Upper lobe of right lung (tissue), 1 donor: ENCODE data around the gene B4GALT4. TPM values are rescaled to one million over a fixed set of nuclear protein-coding genes. Genes with fewer than 3 reads are reported as not detected.

ENCODE experiments used
- ATAC-seq: fragments of 200-7000 bp; cut with Tn5 transposase; one replicate; pipeline ENCODE4 v1.9.1; 2020; ENCODE audit warnings: mild to moderate bottlenecking, moderate library complexity
- DNase-seq: peaks from one replicate; pipeline ENCODE4 v3.0.0-alpha.2; 2020
- H3K27ac ChIP-seq: fragments of 200-600 bp; one replicate; pipeline ENCODE4 v1.8.0; 2022
- H3K27me3 ChIP-seq: fragments of 200-600 bp; one replicate; pipeline ENCODE4 v1.8.0; 2022; ENCODE audit warnings: mild to moderate bottlenecking
- H3K36me3 ChIP-seq: fragments of 200-600 bp; one replicate; pipeline ENCODE4 v1.8.0; 2022
- H3K4me1 ChIP-seq: fragments of 200-600 bp; one replicate; pipeline ENCODE4 v1.8.0; 2022
- H3K4me3 ChIP-seq: fragments of 200-600 bp; one replicate; pipeline ENCODE4 v1.8.0; 2022; ENCODE audit warnings: mild to moderate bottlenecking
- H3K9me3 ChIP-seq: fragments of 200-600 bp; one replicate; pipeline ENCODE4 v1.8.0; 2022
- intact Hi-C: fragments of 100-400 bp; cut with DNase I; formaldehyde crosslinking; loops from one replicate; pipeline ENCODE4 v1.11.0; 2022
- total RNA-seq: library from RNA; stranded (reverse); fragmentation: NEBNext Ultra II Directional; extraction: Animal tissue kit (Norgen Biotek cat#: 25700); gene quantifications from one replicate; pipeline ENCODE4 v1.2.1, GENCODE V29; 2021
- TF ChIP-seq, protein P1 (sequence below): fragments of 200-600 bp; IDR thresholded peaks from one replicate; pipeline ENCODE4 v1.8.0; 2022; ENCODE audit warnings: antibody characterized with exemption
- donor health status: DM: no; HTN: yes; CAD: no; lungs with severe emphysema.

B4GALT4 gene
- total RNA-seq, 1 donor from 2014 or later = 15.8 TPM

DNA sequence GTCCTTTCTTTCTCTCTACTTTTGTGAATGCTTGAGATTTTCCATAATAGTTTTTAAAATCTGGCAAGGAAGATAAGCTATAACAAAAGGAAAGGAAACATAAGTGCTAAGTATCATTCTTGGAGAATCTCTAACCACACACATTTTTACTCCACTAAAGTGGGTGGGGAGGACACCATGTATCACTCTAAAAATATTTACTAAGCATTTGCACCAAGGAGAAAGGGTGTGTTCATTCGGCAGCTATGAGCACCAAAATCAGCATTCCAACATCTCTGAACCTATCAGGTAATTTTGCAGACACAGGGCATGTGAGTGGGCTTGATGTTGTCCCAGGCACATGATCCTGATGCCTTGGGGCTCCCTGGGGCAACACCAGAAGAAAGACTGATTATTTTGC, 5.5 kb downstream of the B4GALT4 start:
- Histone ChIP-seq H3K4me3 (no peak overlapping the region), H3K27ac (no peak overlapping the region), H3K36me3 (peaks cover 39% of the 10 kb centered on the region), H3K27me3 (no peaks in the 10 kb centered on the region), H3K9me3 (no peaks in the 10 kb centered on the region), H3K4me1 (peaks cover 7% of the 10 kb centered on the region)
- TF ChIP-seq, protein P1, sequence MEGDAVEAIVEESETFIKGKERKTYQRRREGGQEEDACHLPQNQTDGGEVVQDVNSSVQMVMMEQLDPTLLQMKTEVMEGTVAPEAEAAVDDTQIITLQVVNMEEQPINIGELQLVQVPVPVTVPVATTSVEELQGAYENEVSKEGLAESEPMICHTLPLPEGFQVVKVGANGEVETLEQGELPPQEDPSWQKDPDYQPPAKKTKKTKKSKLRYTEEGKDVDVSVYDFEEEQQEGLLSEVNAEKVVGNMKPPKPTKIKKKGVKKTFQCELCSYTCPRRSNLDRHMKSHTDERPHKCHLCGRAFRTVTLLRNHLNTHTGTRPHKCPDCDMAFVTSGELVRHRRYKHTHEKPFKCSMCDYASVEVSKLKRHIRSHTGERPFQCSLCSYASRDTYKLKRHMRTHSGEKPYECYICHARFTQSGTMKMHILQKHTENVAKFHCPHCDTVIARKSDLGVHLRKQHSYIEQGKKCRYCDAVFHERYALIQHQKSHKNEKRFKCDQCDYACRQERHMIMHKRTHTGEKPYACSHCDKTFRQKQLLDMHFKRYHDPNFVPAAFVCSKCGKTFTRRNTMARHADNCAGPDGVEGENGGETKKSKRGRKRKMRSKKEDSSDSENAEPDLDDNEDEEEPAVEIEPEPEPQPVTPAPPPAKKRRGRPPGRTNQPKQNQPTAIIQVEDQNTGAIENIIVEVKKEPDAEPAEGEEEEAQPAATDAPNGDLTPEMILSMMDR = no peak
- no peak for DNase-seq
- intact Hi-C loops = no loop called here
- ATAC-seq = no peak

GRCh38 chr3:119234610-119235009, 6.1 kb downstream of the B4GALT4 start:
- TF ChIP-seq, protein P1 = no peak
- H3K36me3 ChIP-seq = peaks cover 45% of the 10 kb centered on the region
- H3K27me3 ChIP-seq = no peaks in the 10 kb centered on the region
- no peak overlapping the region for H3K4me3 ChIP-seq
- H3K4me1 ChIP-seq = peaks cover 7% of the 10 kb centered on the region
- H3K9me3 ChIP-seq = no peaks in the 10 kb centered on the region
- DNase-seq (no peak), ATAC-seq (no peak)
- no peak overlapping the region for H3K27ac ChIP-seq
- intact Hi-C loops = no loop called here

DNA sequence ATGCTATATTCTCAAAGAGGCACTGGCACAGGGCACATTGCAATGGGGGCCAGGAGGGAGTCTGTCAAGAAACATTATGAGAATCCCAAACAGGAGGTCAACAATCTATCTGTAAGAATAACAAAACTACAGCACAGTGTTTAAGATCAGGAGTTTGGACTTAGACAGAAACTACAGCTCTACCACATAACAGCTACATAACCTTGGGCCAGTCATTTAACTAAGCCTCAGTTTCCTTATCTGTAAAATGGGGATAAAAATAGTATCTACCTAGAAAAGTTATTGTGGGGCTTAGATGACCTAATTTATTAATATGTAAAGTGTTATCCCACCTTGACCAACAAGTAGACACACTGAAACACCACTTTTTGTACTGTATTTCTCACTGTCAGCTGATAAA, 9.9 kb downstream of the B4GALT4 start:
- Histone ChIP-seq H3K27ac (no peak overlapping the region), H3K4me3 (no peak overlapping the region), H3K9me3 (no peaks in the 10 kb centered on the region), H3K27me3 (no peaks in the 10 kb centered on the region), H3K36me3 (peaks cover 66% of the 10 kb centered on the region), H3K4me1 (no peaks in the 10 kb centered on the region)
- no peak for ATAC-seq
- DNase-seq = no peak
- intact Hi-C loops = no loop called here
- TF ChIP-seq, protein P1 = no peak

- no peaks in the 10 kb centered on the region for H3K9me3 ChIP-seq
- intact Hi-C loops = no loop called here
- no peaks in the 10 kb centered on the region for H3K4me1 ChIP-seq
- TF ChIP-seq, protein P1 = no peak
- no peak overlapping the region for H3K4me3 ChIP-seq
- ATAC-seq = no peak
- H3K27me3 ChIP-seq = no peaks in the 10 kb centered on the region
- peaks cover 62% of the 10 kb centered on the region for H3K36me3 ChIP-seq
- H3K27ac ChIP-seq = no peak overlapping the region
- DNase-seq = no peak
Measured at GRCh38 chr3:119230071-119230470, 10.6 kb downstream of the B4GALT4 start.

DNA sequence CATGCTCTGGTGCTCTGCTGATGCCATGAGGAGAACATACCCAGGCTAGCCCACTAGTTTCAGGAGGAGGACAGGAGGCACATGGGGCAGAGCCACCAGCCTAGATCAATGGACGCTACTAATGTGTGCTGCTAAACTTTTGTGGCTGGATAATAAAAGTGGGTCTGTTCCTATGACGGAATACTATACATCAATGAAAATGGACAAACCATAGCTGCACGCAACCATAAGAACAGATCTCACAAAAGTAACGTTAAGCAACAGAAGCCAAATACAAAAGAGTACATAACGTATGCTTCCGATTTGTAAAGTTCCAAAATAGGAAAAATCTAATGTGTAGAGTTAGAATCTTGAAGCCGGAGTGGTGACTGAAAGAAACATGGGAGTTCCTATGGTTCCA, 11.5 kb downstream of the B4GALT4 start:
- Histone ChIP-seq H3K27ac (no peak overlapping the region), H3K9me3 (no peaks in the 10 kb centered on the region), H3K4me3 (no peak overlapping the region), H3K36me3 (peaks cover 63% of the 10 kb centered on the region), H3K27me3 (no peaks in the 10 kb centered on the region), H3K4me1 (no peaks in the 10 kb centered on the region)
- DNase-seq (no peak), ATAC-seq (no peak)
- intact Hi-C loops = no loop called here
- TF ChIP-seq, protein P1 = no peak
